IMR-90 (cell line): ENCODE measurements around the gene AVP. TPM values are rescaled to one million over a fixed set of nuclear protein-coding genes. Genes with fewer than 3 reads are reported as not detected.

Experiments
- ATAC-seq: fragments of 200-7000 bp; cut with Tn5 transposase; 2 replicates; pipeline ENCODE4 v1.9.1; 2020; ENCODE audit warnings: low read depth, mild to moderate bottlenecking, moderate library complexity
- BruUV-seq: library from RNA; stranded (reverse); fragments of 400-500 nt; replicated peaks from 2 replicates; lab custom pipeline; 2021; lab: Mats Ljungman, UMichigan
- CTCF ChIA-PET: fragments of 300-600 bp; formaldehyde crosslinking; extraction: SDS; loops from one replicate; lab custom pipeline; 2021; ENCODE audit warnings: antibody characterized with exemption; lab: Yijun Ruan, JAX
- POLR2A ChIA-PET: fragments of 300-600 bp; sonication (Branson Sonifier 250); formaldehyde crosslinking; loops from one replicate; lab custom pipeline; 2022; ENCODE audit warnings: antibody characterized with exemption; ENCODE audit not compliant: unreplicated experiment; lab: Charles Lee
- DNase-seq: peaks from one replicate; pipeline ENCODE4 v3.0.0; 2013
- H2AFZ ChIP-seq: replicated peaks from 2 replicates; pipeline ENCODE3; 2013; ENCODE audit warnings: low read length, mild to moderate bottlenecking; ENCODE audit not compliant: poor library complexity
- H2AK5ac ChIP-seq: 2 replicates; pipeline ENCODE4 v1.6.1; 2013; ENCODE audit warnings: low read depth, low read length, inconsistent platforms
- H2AK9ac ChIP-seq: replicated peaks from 2 replicates; pipeline ENCODE3; 2013; ENCODE audit warnings: mild to moderate bottlenecking, low read depth, low read length, moderate library complexity; ENCODE audit not compliant: poor library complexity
- H2BK120ac ChIP-seq: 2 replicates; pipeline ENCODE4 v1.6.1; 2013; ENCODE audit warnings: low read depth, low read length, inconsistent platforms
- H2BK15ac ChIP-seq: 3 replicates; pipeline ENCODE4 v1.6.1; 2013; ENCODE audit warnings: low read depth, low read length, inconsistent platforms
- H2BK20ac ChIP-seq: 2 replicates; pipeline ENCODE4 v1.6.1; 2013; ENCODE audit warnings: low read depth, mild to moderate bottlenecking, inconsistent platforms, low read length, moderate library complexity
- H2BK5ac ChIP-seq: 2 replicates; pipeline ENCODE4 v1.6.1; 2013; ENCODE audit warnings: mild to moderate bottlenecking, low read depth, low read length, inconsistent platforms; ENCODE audit not compliant: poor library complexity, severe bottlenecking
- H3K14ac ChIP-seq: replicated peaks from 2 replicates; pipeline ENCODE4 v1.6.1; 2013; ENCODE audit warnings: low read depth, low read length, inconsistent platforms
- H3K18ac ChIP-seq: 2 replicates; pipeline ENCODE4 v1.6.1; 2013; ENCODE audit warnings: low read depth, low read length, control low read depth
- H3K23ac ChIP-seq: 2 replicates; pipeline ENCODE4 v1.6.1; 2013; ENCODE audit warnings: low read depth, low read length, inconsistent platforms
- H3K27ac ChIP-seq: 2 replicates; pipeline ENCODE4 v1.5.1; 2013; ENCODE audit warnings: mild to moderate bottlenecking, control low read depth, low read length; ENCODE audit not compliant: insufficient read depth
- H3K27me3 ChIP-seq: 2 replicates; pipeline ENCODE4 v1.6.1; 2013; ENCODE audit warnings: low read length; ENCODE audit not compliant: control insufficient read depth, insufficient read depth
- H3K36me3 ChIP-seq: 2 replicates; pipeline ENCODE4 v1.6.1; 2013; ENCODE audit warnings: low read length, mixed read lengths; ENCODE audit not compliant: control insufficient read depth, insufficient read depth
- H3K4ac ChIP-seq: 2 replicates; pipeline ENCODE4 v1.6.1; 2013; ENCODE audit warnings: low read depth, low read length, inconsistent platforms
- H3K4me1 ChIP-seq: 2 replicates; pipeline ENCODE4 v1.6.1; 2013; ENCODE audit warnings: low read length, mixed read lengths; ENCODE audit not compliant: control insufficient read depth, insufficient read depth
- H3K4me2 ChIP-seq: 2 replicates; pipeline ENCODE4 v1.6.1; 2013; ENCODE audit warnings: low read depth, mild to moderate bottlenecking, control low read depth, low read length, moderate library complexity
- H3K4me3 ChIP-seq: 2 replicates; pipeline ENCODE4 v1.5.1; 2013; ENCODE audit warnings: low read depth, mild to moderate bottlenecking, control low read depth, low read length, moderate library complexity; ENCODE audit not compliant: insufficient read depth
- H3K56ac ChIP-seq: 2 replicates; pipeline ENCODE4 v1.6.1; 2013; ENCODE audit warnings: low read length, inconsistent platforms; ENCODE audit not compliant: insufficient read depth; ENCODE audit errors: extremely low read depth
- H3K79me1 ChIP-seq, 2 experiments: 2 replicates each; pipeline ENCODE4 v1.6.1; 2013; ENCODE audit warnings: low read length in 2 of 2, inconsistent platforms in 1 of 2, low read depth in 1 of 2
- H3K9ac ChIP-seq: 2 replicates; pipeline ENCODE4 v1.6.1; 2013; ENCODE audit warnings: low read depth, low read length, control low read depth
- H3K9me1 ChIP-seq: 2 replicates; pipeline ENCODE4 v1.6.1; 2013; ENCODE audit warnings: low read length, inconsistent platforms; ENCODE audit not compliant: insufficient read depth
- H3K9me3 ChIP-seq: 2 replicates; pipeline ENCODE4 v1.6.1; 2013; ENCODE audit warnings: low read length; ENCODE audit not compliant: control insufficient read depth, insufficient read depth
- H4K20me1 ChIP-seq: 2 replicates; pipeline ENCODE4 v1.6.1; 2013; ENCODE audit warnings: low read length, inconsistent platforms; ENCODE audit not compliant: insufficient read depth
- H4K5ac ChIP-seq: 2 replicates; pipeline ENCODE4 v1.6.1; 2013; ENCODE audit warnings: mild to moderate bottlenecking, low read depth, low read length, control low read depth
- H4K8ac ChIP-seq, 2 experiments: 2 replicates each; pipeline ENCODE4 v1.6.1; 2013; ENCODE audit warnings: low read depth in 2 of 2, low read length in 2 of 2, control low read depth in 1 of 2, inconsistent platforms in 1 of 2
- H4K91ac ChIP-seq: 2 replicates; pipeline ENCODE4 v1.6.1; 2013; ENCODE audit warnings: low read depth, low read length, inconsistent platforms; ENCODE audit not compliant: insufficient read depth
- BHLHE40 ChIP-seq: fragments of 150-350 bp; IDR thresholded peaks from 2 replicates; pipeline ENCODE4 v1.6.1; 2016; ENCODE audit warnings: mild to moderate bottlenecking, low read depth, low read length
- CEBPB ChIP-seq: IDR thresholded peaks from 2 replicates; pipeline ENCODE4 v1.6.1; 2012; ENCODE audit warnings: low read depth, low read length, improper control_type of control experiment
- FOS ChIP-seq: fragments of 150-350 bp; IDR thresholded peaks from 2 replicates; pipeline ENCODE4 v1.6.1; 2016; ENCODE audit warnings: low read depth, low read length
- MAFK ChIP-seq: IDR thresholded peaks from 2 replicates; pipeline ENCODE4 v1.6.1; 2012; ENCODE audit warnings: low read depth, low read length, improper control_type of control experiment
- MXI1 ChIP-seq: IDR thresholded peaks from 2 replicates; pipeline ENCODE4 v1.6.1; 2012; ENCODE audit warnings: low read depth, mild to moderate bottlenecking, low read length, moderate library complexity, borderline replicate concordance
- NFE2L2 ChIP-seq: fragments of 150-350 bp; IDR thresholded peaks from 2 replicates; pipeline ENCODE4 v1.6.1; 2016; ENCODE audit warnings: low read depth, mild to moderate bottlenecking, low read length
- SMC3 ChIP-seq: fragments of 150-350 bp; IDR thresholded peaks from 2 replicates; pipeline ENCODE4 v1.6.1; 2016; ENCODE audit warnings: low read depth, mild to moderate bottlenecking, antibody characterized with exemption, low read length, moderate library complexity
- WGBS, 2 experiments: methylation state at CpG; one replicate each; pipeline versions ENCODE4 v1.1.5 to v1.1.7; 2013; ENCODE audit warnings: missing lambda C conversion rate in 2 of 2; ENCODE audit not compliant: insufficient read length in 1 of 2; ENCODE audit errors: extremely low coverage in 2 of 2; 5-methylcytosine and 5-hydroxymethylcytosine counted together
- dilution Hi-C: fragments of 300-500 bp; cut with HindIII; formaldehyde crosslinking; loops from one replicate; pipeline ENCODE4 v1.14.3; 2018; ENCODE audit warnings: low sequenced_read_pairs; ENCODE audit not compliant: unreplicated experiment
- in situ Hi-C: fragments of 300-500 bp; cut with MboI; formaldehyde crosslinking; loops from 3 replicates; pipeline ENCODE4 v1.14.3; 2019; ENCODE audit warnings: low sequenced_read_pairs, inconsistent platforms, mixed read lengths
- intact Hi-C: fragments of 100-400 bp; cut with micrococcal nuclease; formaldehyde crosslinking; loops from 2 replicates; pipeline ENCODE4 v1.10.0; 2022
- polyA plus RNA-seq, 3 experiments: library from polyadenylated mRNA; depleted of rRNA; stranded (reverse); fragments of >200 nt; gene quantifications; 2 replicates each; pipeline ENCODE4 v1.2.3, GENCODE V29; 2012; ENCODE audit warnings: low replicate concordance in 1 of 3
- total RNA-seq: library from RNA; depleted of rRNA; stranded (reverse); fragments of >200 nt; gene quantifications from 2 replicates; pipeline ENCODE4 v1.2.3, GENCODE V29; 2012
- TF ChIP-seq, protein P1 (sequence below): fragments of 150-350 bp; IDR thresholded peaks from 2 replicates; pipeline ENCODE4 v1.6.1; 2016; ENCODE audit warnings: low read depth, mild to moderate bottlenecking, low read length, moderate library complexity, borderline replicate concordance
- TF ChIP-seq, protein P2 (sequence below): conservative IDR thresholded peaks from 2 replicates; pipeline ENCODE4 v1.5.1; 2012; ENCODE audit warnings: mild to moderate bottlenecking, low read depth, low read length, improper control_type of control experiment

Gene AVP
- total and polyA plus RNA-seq, 2 of the 4 experiments (the other 2 are of a cell fraction): not detected

DNA sequence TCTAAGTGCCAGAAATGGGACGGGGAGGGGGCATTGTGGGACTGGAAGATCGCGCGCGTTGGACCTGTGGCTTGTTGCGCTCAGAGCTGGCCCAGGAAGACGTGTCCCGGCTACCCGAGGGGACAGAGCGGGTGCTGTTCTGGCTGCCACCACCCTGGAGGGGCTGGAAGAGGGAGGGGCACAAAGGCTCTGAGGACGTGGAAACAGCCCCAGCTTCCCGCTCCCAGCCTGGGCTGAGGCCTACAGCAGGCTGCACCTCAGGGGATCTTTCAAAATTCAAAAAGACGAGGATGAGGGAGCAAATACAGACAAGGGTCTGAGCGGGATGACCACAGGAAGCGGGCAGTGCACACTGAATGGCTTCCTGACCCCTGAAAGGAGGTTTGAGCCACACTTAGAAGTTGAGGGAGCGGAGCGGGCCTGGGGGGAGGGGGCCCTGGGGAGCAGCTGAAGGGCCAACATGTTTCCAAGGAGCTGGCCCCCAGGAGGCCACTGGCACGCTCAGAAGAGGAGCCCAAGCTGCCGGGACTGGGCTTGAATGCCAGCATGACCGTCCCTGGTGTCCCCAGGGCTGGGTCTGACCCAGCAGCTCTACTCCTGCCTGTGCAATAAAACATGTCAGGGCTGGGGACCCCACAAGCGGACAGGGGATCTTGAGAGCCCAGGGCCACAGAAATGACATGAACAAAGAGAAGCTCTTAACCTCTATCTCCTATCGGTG lies 11.8 kb downstream of the AVP start:
- dilution Hi-C loops: no loop called here
- DNase-seq: no peak

More for the DNA sequence above, 11.8 kb downstream of the AVP start:
- 84% methylated on average over 5 of the region's 22 CpGs; no CpG with 5 or more reads in 1 of the 2 experiments for WGBS, 2 experiments
- H3K23ac ChIP-seq: no peak overlapping the region
- no peak overlapping the region for H4K5ac ChIP-seq
- H3K9ac ChIP-seq: no peak overlapping the region
- ChIA-PET POLR2A (no interaction called here), CTCF (no interaction called here)
- H2AFZ ChIP-seq: peak overlapping the region; percentile 63
- no peak for ATAC-seq
- no peak overlapping the region; the same call in 1 of the 2 replicates for H2AK5ac ChIP-seq
- no peak overlapping the region for H4K91ac ChIP-seq
- H3K18ac ChIP-seq: no peak overlapping the region
- no peak overlapping the region for H3K56ac ChIP-seq
- H3K9me3 ChIP-seq: no peaks in the 10 kb centered on the region
- no peak overlapping the region for H3K4me3 ChIP-seq
- no peak overlapping the region for H3K27ac ChIP-seq
- H4K20me1 ChIP-seq: no peaks in the 10 kb centered on the region
- H3K79me1 ChIP-seq: no peaks in the 10 kb centered on the region
- H3K36me3 ChIP-seq: no peaks in the 10 kb centered on the region
- no peak overlapping the region for H3K14ac ChIP-seq
- no TSS peak for BruUV-seq
- peaks cover 34% of the 10 kb centered on the region for H3K27me3 ChIP-seq
- no peak overlapping the region for H2BK20ac ChIP-seq
- H3K4me2 ChIP-seq: no peak overlapping the region
- H2BK15ac ChIP-seq: no peak overlapping the region
- H2BK5ac ChIP-seq: no peak overlapping the region
- TF ChIP-seq BHLHE40: no peak
- TF ChIP-seq, protein P1, sequence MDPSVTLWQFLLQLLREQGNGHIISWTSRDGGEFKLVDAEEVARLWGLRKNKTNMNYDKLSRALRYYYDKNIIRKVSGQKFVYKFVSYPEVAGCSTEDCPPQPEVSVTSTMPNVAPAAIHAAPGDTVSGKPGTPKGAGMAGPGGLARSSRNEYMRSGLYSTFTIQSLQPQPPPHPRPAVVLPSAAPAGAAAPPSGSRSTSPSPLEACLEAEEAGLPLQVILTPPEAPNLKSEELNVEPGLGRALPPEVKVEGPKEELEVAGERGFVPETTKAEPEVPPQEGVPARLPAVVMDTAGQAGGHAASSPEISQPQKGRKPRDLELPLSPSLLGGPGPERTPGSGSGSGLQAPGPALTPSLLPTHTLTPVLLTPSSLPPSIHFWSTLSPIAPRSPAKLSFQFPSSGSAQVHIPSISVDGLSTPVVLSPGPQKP: no peak
- TF ChIP-seq MAFK: no peak
- TF ChIP-seq, protein P2, sequence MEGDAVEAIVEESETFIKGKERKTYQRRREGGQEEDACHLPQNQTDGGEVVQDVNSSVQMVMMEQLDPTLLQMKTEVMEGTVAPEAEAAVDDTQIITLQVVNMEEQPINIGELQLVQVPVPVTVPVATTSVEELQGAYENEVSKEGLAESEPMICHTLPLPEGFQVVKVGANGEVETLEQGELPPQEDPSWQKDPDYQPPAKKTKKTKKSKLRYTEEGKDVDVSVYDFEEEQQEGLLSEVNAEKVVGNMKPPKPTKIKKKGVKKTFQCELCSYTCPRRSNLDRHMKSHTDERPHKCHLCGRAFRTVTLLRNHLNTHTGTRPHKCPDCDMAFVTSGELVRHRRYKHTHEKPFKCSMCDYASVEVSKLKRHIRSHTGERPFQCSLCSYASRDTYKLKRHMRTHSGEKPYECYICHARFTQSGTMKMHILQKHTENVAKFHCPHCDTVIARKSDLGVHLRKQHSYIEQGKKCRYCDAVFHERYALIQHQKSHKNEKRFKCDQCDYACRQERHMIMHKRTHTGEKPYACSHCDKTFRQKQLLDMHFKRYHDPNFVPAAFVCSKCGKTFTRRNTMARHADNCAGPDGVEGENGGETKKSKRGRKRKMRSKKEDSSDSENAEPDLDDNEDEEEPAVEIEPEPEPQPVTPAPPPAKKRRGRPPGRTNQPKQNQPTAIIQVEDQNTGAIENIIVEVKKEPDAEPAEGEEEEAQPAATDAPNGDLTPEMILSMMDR: no peak
- no peak for TF ChIP-seq FOS
- no peak for TF ChIP-seq NFE2L2
- TF ChIP-seq MXI1: no peak
- no peak for TF ChIP-seq CEBPB
- no peak for TF ChIP-seq SMC3
- no peak overlapping the region for H3K4ac ChIP-seq
- intact Hi-C loops (no loop called here), in situ Hi-C loops (no loop called here)
- no peak overlapping the region for H2BK120ac ChIP-seq
- no peak overlapping the region for H4K8ac ChIP-seq
- no peak overlapping the region for H2AK9ac ChIP-seq
- no peaks in the 10 kb centered on the region for H3K4me1 ChIP-seq
- no peaks in the 10 kb centered on the region for H3K9me1 ChIP-seq
